HepG2 (cell line): Measurements from ENCODE around the gene REM2. TPM values are rescaled to one million over a fixed set of nuclear protein-coding genes. Genes with fewer than 3 reads are reported as not detected.
A peak's percentile ranks its signal among the peaks of the same experiment; 100 is the strongest.

Experiments
- AHDC1 ChIP-seq: sonication (generic); formaldehyde crosslinking; IDR thresholded peaks from 2 replicates; pipeline ENCODE4 v1.5.1; 2020; ENCODE audit warnings: mild to moderate bottlenecking, missing genetic modification reagents, borderline replicate concordance
- ATF7 ChIP-seq, 2 experiments: fragments of 450-650 bp in 1 of 2; sonication (generic) in 1 of 2; formaldehyde crosslinking in 1 of 2; IDR thresholded peaks; 2 replicates each; pipeline versions ENCODE4 v1.4.0 to v1.6.1; 2016 to 2020; ENCODE audit warnings: antibody characterized with exemption in 1 of 2, mild to moderate bottlenecking in 1 of 2, missing genetic modification reagents in 1 of 2
- BRD4 ChIP-seq: sonication (generic); formaldehyde crosslinking; IDR thresholded peaks from 2 replicates; pipeline ENCODE4 v1.4.0; 2020; ENCODE audit warnings: missing genetic modification reagents
- KDM4B ChIP-seq: sonication (generic); formaldehyde crosslinking; IDR thresholded peaks from 2 replicates; pipeline ENCODE4 v1.4.0; 2020; ENCODE audit warnings: missing genetic modification reagents
- NFAT5 ChIP-seq: sonication (generic); formaldehyde crosslinking; IDR thresholded peaks from 2 replicates; pipeline ENCODE4 v1.4.0; 2020; ENCODE audit warnings: missing genetic modification reagents
- PLSCR1 ChIP-seq: sonication (generic); formaldehyde crosslinking; IDR thresholded peaks from 2 replicates; pipeline ENCODE4 v1.5.0; 2020; ENCODE audit warnings: missing genetic modification reagents, mild to moderate bottlenecking, borderline replicate concordance
- SCMH1 ChIP-seq: sonication (generic); formaldehyde crosslinking; IDR thresholded peaks from 2 replicates; pipeline ENCODE4 v1.9.0; 2021; ENCODE audit warnings: missing genetic modification reagents, mild to moderate bottlenecking, borderline replicate concordance
- SNRNP70 ChIP-seq: fragments of 200-400 bp; formaldehyde crosslinking; IDR thresholded peaks from 2 replicates; pipeline ENCODE4 v1.6.1; 2017; ENCODE audit warnings: mild to moderate bottlenecking, low read depth, low read length, moderate library complexity
- ZBTB38 ChIP-seq: sonication (generic); formaldehyde crosslinking; IDR thresholded peaks from 2 replicates; pipeline ENCODE4 v1.5.1; 2020; ENCODE audit warnings: mild to moderate bottlenecking, missing genetic modification reagents
- ZNF367 ChIP-seq: sonication (generic); formaldehyde crosslinking; IDR thresholded peaks from 2 replicates; pipeline ENCODE4 v1.4.0; 2020; ENCODE audit warnings: missing genetic modification reagents, borderline replicate concordance
- ZNF616 ChIP-seq: sonication (generic); formaldehyde crosslinking; IDR thresholded peaks from 2 replicates; pipeline ENCODE4 v1.5.0; 2020; ENCODE audit warnings: low read depth, mild to moderate bottlenecking, missing genetic modification reagents
- ZNF761 ChIP-seq: sonication (generic); formaldehyde crosslinking; conservative IDR thresholded peaks from 2 replicates; pipeline ENCODE4 v1.4.0; 2020; ENCODE audit warnings: mild to moderate bottlenecking, missing genetic modification reagents
- ZNF850 ChIP-seq: sonication (generic); formaldehyde crosslinking; conservative IDR thresholded peaks from 2 replicates; pipeline ENCODE4 v1.9.0; 2021; ENCODE audit warnings: mild to moderate bottlenecking, missing genetic modification reagents
- ZNF891 ChIP-seq: sonication (generic); formaldehyde crosslinking; IDR thresholded peaks from 2 replicates; pipeline ENCODE4 v1.5.0; 2020; ENCODE audit warnings: mild to moderate bottlenecking, missing genetic modification reagents
- polyA plus RNA-seq, 8 experiments: library from polyadenylated mRNA; depleted of rRNA in 3 of 8; stranded (reverse) in 7 of 8; unstranded in 1 of 8; fragments of >200 nt; fragmentation: Illumina TruSeq in 4 of 8; extraction: Trizol in 4 of 8; gene quantifications; 2 replicates each; pipeline versions ENCODE4 v1.2.1 to v1.2.3, GENCODE V29; 2011 to 2016; ENCODE audit warnings: low read depth in 4 of 8, missing spikeins in 1 of 8, mixed read lengths in 1 of 8; ENCODE audit not compliant: insufficient read depth in 1 of 8
- total RNA-seq, 5 experiments: library from RNA; depleted of rRNA; stranded (reverse); fragments of >200 nt; fragmentation: Illumina TruSeq; extraction: Trizol; gene quantifications; 2 replicates each; pipeline ENCODE4 v1.2.3, GENCODE V29; 2016; ENCODE audit warnings: low read depth in 1 of 5

Gene REM2
- total and polyA plus RNA-seq, 2 of the 13 experiments (the other 11 are each of a cell fraction or from before 2014, with no cell fraction given), result 0.20 TPM; not detected in 1

GRCh38 chr14:22850944-22851764 lies 31.9 kb upstream of the REM2 start (continued):
- TF ChIP-seq PLSCR1 (CRISPR knock-in tag) (no peak), ATF7 (IDR thresholded peaks at IDR 0.05) (no peak), ATF7 (CRISPR knock-in tag; IDR thresholded peaks at IDR 0.05) (0 out of 2 replicates have a peak, but pooled peaks have one; percentile 42), AHDC1 (no peak), ZNF850 (no peak), SNRNP70 (no peak), ZNF367 (CRISPR knock-in tag) (no peak), ZNF761 (CRISPR knock-in tag) (no peak), BRD4 (CRISPR knock-in tag) (0 out of 2 replicates have a peak, but pooled peaks have one; percentile 34), ZNF616 (CRISPR knock-in tag) (no peak), NFAT5 (CRISPR knock-in tag) (0 out of 2 replicates have a peak, but pooled peaks have one; percentile 39), ZBTB38 (CRISPR knock-in tag) (no peak), ZNF891 (CRISPR knock-in tag) (no peak), KDM4B (CRISPR knock-in tag) (no peak), SCMH1 (CRISPR knock-in tag) (no peak)
